Transverse colon (tissue), 4 donors: ENCODE measurements around the gene XXYLT1.

Experiments
- POLR2AphosphoS5 ChIP-seq, 3 donors: sonication (generic); formaldehyde crosslinking; IDR thresholded peaks; one replicate each; pipeline ENCODE4 v1.6.1; 2016; ENCODE audit warnings: antibody characterized with exemption in 3 of 3
- TF ChIP-seq, protein P1 (sequence below), 5 experiments: fragments of 200-600 bp in 3 of 5; fragments of 450-650 bp in 2 of 5; sonication (generic) in 3 of 5; IDR thresholded peaks; 1 replicate in 2 of 5; 2 replicates in 3 of 5; pipeline ENCODE4 v1.5.1; 2016 to 2017; ENCODE audit warnings: antibody characterized with exemption in 5 of 5, inconsistent platforms in 3 of 5, mild to moderate bottlenecking in 2 of 5, moderate library complexity in 1 of 5

DNA sequence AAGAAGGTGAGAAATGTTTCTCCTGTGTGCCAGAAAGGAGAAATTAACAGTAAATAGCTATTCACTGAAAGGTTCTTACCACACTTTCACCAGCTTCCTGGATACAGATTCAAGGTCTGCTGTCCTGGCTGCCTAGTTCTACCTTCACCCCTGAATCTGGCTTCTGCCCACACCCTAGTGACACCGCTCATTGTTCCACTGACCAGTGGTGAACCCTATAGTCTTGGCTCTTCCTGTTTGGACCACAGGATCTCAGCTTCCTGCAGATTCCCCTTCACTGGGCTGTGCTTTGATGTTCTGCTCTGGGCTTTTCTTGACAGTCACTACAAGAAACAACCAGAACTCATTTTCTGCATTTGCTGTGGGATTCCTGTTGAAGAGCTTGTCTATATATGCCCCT, 250.0 kb downstream of the XXYLT1 start:
- TF ChIP-seq, protein P1, sequence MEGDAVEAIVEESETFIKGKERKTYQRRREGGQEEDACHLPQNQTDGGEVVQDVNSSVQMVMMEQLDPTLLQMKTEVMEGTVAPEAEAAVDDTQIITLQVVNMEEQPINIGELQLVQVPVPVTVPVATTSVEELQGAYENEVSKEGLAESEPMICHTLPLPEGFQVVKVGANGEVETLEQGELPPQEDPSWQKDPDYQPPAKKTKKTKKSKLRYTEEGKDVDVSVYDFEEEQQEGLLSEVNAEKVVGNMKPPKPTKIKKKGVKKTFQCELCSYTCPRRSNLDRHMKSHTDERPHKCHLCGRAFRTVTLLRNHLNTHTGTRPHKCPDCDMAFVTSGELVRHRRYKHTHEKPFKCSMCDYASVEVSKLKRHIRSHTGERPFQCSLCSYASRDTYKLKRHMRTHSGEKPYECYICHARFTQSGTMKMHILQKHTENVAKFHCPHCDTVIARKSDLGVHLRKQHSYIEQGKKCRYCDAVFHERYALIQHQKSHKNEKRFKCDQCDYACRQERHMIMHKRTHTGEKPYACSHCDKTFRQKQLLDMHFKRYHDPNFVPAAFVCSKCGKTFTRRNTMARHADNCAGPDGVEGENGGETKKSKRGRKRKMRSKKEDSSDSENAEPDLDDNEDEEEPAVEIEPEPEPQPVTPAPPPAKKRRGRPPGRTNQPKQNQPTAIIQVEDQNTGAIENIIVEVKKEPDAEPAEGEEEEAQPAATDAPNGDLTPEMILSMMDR (IDR thresholded peaks at IDR 0.05): no peak
- TF ChIP-seq POLR2AphosphoS5 (IDR thresholded peaks at IDR 0.05): no peak
